Gastroesophageal sphincter (tissue), 3 donors: ENCODE results near the gene TNFRSF18.

Experiments used
- EP300 ChIP-seq: sonication (generic); formaldehyde crosslinking; IDR thresholded peaks from one replicate; pipeline ENCODE4 v1.6.1; 2017; ENCODE audit warnings: antibody characterized with exemption, mild to moderate bottlenecking
- POLR2A ChIP-seq, 2 donors: fragments of 450-650 bp; IDR thresholded peaks; one replicate each; pipeline ENCODE4 v1.6.1; 2017; ENCODE audit warnings: antibody characterized with exemption in 2 of 2, mild to moderate bottlenecking in 2 of 2, moderate library complexity in 1 of 2
- POLR2AphosphoS5 ChIP-seq: sonication (generic); formaldehyde crosslinking; IDR thresholded peaks from one replicate; pipeline ENCODE4 v1.6.1; 2017; ENCODE audit warnings: antibody characterized with exemption
- TF ChIP-seq, protein P1 (sequence below), 4 experiments: fragments of 200-600 bp in 2 of 4; fragments of 450-650 bp in 2 of 4; sonication (generic) in 1 of 4; IDR thresholded peaks; one replicate each; pipeline ENCODE4 v1.5.1; 2017 to 2019; ENCODE audit warnings: antibody characterized with exemption in 4 of 4, mild to moderate bottlenecking in 2 of 4, moderate library complexity in 2 of 4

DNA sequence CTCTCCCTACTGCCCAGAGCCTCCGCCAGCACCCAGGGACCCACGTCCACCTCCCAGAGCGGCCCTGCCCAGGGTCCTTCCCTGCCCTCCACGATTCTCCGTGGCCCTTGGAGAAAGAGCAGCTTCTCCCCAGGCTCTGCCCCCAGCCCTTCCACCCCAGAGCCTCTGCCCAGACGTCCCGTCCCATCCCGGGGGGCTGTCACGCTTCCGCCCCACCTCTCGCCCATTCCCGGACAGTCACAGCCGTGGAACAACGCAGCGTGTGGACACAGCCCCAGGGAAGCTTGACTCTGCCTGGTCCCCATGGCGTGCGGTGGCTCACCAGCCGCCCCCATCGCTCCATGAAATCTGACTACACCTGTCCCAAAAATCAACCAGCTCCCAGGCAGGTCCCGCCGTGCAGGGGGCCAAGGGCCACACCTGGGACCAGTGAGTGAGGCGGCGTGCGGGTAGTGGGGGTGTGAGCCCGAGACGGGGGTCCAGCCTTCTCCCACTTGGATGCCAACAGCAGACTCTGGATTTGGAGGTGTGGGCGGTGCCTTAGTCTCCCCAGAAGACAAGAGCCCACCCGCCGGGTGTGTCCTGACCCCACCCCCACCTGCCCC, 45.2 kb downstream of the TNFRSF18 start:
- TF ChIP-seq, protein P1, sequence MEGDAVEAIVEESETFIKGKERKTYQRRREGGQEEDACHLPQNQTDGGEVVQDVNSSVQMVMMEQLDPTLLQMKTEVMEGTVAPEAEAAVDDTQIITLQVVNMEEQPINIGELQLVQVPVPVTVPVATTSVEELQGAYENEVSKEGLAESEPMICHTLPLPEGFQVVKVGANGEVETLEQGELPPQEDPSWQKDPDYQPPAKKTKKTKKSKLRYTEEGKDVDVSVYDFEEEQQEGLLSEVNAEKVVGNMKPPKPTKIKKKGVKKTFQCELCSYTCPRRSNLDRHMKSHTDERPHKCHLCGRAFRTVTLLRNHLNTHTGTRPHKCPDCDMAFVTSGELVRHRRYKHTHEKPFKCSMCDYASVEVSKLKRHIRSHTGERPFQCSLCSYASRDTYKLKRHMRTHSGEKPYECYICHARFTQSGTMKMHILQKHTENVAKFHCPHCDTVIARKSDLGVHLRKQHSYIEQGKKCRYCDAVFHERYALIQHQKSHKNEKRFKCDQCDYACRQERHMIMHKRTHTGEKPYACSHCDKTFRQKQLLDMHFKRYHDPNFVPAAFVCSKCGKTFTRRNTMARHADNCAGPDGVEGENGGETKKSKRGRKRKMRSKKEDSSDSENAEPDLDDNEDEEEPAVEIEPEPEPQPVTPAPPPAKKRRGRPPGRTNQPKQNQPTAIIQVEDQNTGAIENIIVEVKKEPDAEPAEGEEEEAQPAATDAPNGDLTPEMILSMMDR (IDR thresholded peaks at IDR 0.05) = no peak
- no peak for TF ChIP-seq POLR2AphosphoS5
- TF ChIP-seq EP300 = no peak
- TF ChIP-seq POLR2A (IDR thresholded peaks at IDR 0.05) = no peak
